ENCODE data around the gene MRPL12. TPM values are rescaled to one million over a fixed set of nuclear protein-coding genes. Genes with fewer than 3 reads are reported as not detected.

Gene MRPL12
- total RNA-seq, 1 experiment from 2014 or later: 108 TPM

- H4K20me1 ChIP-seq (ENCODE audit: low read length): peaks cover 38% of the 10 kb centered on the region
- H3K79me2 ChIP-seq (ENCODE audit: low read length): peaks cover 50% of the 10 kb centered on the region
- no peak overlapping the region for H2AFZ ChIP-seq (ENCODE audit: low read length)
- POLR2A ChIA-PET (ENCODE audit: unreplicated experiment): no interaction called here
- DNase-seq (no peak), ATAC-seq (no peak)
- H3K9me2 ChIP-seq (replicated peaks; ENCODE audit: low read length): no peaks in the 10 kb centered on the region
- CTCF ChIA-PET: no interaction called here
- 0 out of 2 replicates have a peak, but pooled peaks cover 1% of the 10 kb centered on the region for H3K4me1 ChIP-seq (ENCODE audit: insufficient read depth, low read length)
- TF ChIP-seq EZH2 (IDR thresholded peaks at IDR 0.05; ENCODE audit: low read length, unreplicated experiment): no peak
- TF ChIP-seq CTCF (conservative IDR thresholded peaks at IDR 0.05; ENCODE audit: low read depth, low read length): no peak
- no peak for TF ChIP-seq EZH2phosphoT487 (IDR thresholded peaks at IDR 0.05; ENCODE audit: borderline replicate concordance, low read length)
- H3K4me3 ChIP-seq (ENCODE audit: low read length): no peak overlapping the region
- H3K36me3 ChIP-seq (ENCODE audit: low read depth, low read length): peaks cover 75% of the 10 kb centered on the region
- H3K9ac ChIP-seq (ENCODE audit: low read length): no peak overlapping the region
- no peaks in the 10 kb centered on the region for H3K27me3 ChIP-seq (ENCODE audit: low read length)
- H3K9me3 ChIP-seq (ENCODE audit: low read length): no peaks in the 10 kb centered on the region
- H3F3A ChIP-seq (ENCODE audit: low read length, unreplicated experiment): no peaks in the 10 kb centered on the region
- intact Hi-C loops (cut with micrococcal nuclease): no loop called here
- H3K27ac ChIP-seq (ENCODE audit: low read length): no peak overlapping the region
- BruUV-seq (replicated peaks): no TSS peak
- no peak overlapping the region for H3K4me2 ChIP-seq (ENCODE audit: low read length)
Measured at GRCh38 chr17:81691196-81691595, 12.0 kb upstream of the MRPL12 start.

- Histone ChIP-seq H3K9ac (ENCODE audit: low read length) (no peak overlapping the region), H3K4me2 (ENCODE audit: low read length) (no peak overlapping the region), H2AFZ (ENCODE audit: low read length) (no peak overlapping the region), H3K4me1 (ENCODE audit: insufficient read depth, low read length) (no peaks in the 10 kb centered on the region), H3F3A (ENCODE audit: low read length, unreplicated experiment) (no peaks in the 10 kb centered on the region), H3K36me3 (ENCODE audit: low read depth, low read length) (peaks cover 74% of the 10 kb centered on the region), H4K20me1 (ENCODE audit: low read length) (peaks cover 34% of the 10 kb centered on the region), H3K79me2 (ENCODE audit: low read length) (peaks cover 49% of the 10 kb centered on the region), H3K27ac (ENCODE audit: low read length) (no peak overlapping the region), H3K27me3 (ENCODE audit: low read length) (no peaks in the 10 kb centered on the region), H3K9me2 (replicated peaks; ENCODE audit: low read length) (no peaks in the 10 kb centered on the region), H3K9me3 (ENCODE audit: low read length) (no peaks in the 10 kb centered on the region), H3K4me3 (ENCODE audit: low read length) (no peak overlapping the region)
- CTCF ChIA-PET: no interaction called here
- TF ChIP-seq CTCF (conservative IDR thresholded peaks at IDR 0.05; ENCODE audit: low read depth, low read length): no peak
- no peak for TF ChIP-seq EZH2 (IDR thresholded peaks at IDR 0.05; ENCODE audit: low read length, unreplicated experiment)
- TF ChIP-seq EZH2phosphoT487 (IDR thresholded peaks at IDR 0.05; ENCODE audit: borderline replicate concordance, low read length): no peak
- DNase-seq: no peak
- intact Hi-C loops (cut with micrococcal nuclease): no loop called here
- no TSS peak for BruUV-seq (replicated peaks)
- no peak for ATAC-seq
- POLR2A ChIA-PET (ENCODE audit: unreplicated experiment): no interaction called here
Measured at GRCh38 chr17:81691608-81692007, 11.6 kb upstream of the MRPL12 start.

- TF ChIP-seq EZH2 (IDR thresholded peaks at IDR 0.05; ENCODE audit: low read length, unreplicated experiment) (no peak), CTCF (conservative IDR thresholded peaks at IDR 0.05; ENCODE audit: low read depth, low read length) (peak; percentile 51)
- ChIA-PET CTCF (no interaction called here), POLR2A (ENCODE audit: unreplicated experiment) (no interaction called here)
- no peaks in the 10 kb centered on the region for H3K9me3 ChIP-seq (ENCODE audit: low read length)
- H3K27me3 ChIP-seq (ENCODE audit: low read length): no peaks in the 10 kb centered on the region
- DNase-seq: no peak
- H3K4me3 ChIP-seq (ENCODE audit: low read length): no peak overlapping the region
- peaks cover 16% of the 10 kb centered on the region for H4K20me1 ChIP-seq (ENCODE audit: low read length)
- intact Hi-C loops (cut with micrococcal nuclease): no loop called here
- no peaks in the 10 kb centered on the region for H3K9me2 ChIP-seq (replicated peaks; ENCODE audit: low read length)
- no peak overlapping the region for H3K27ac ChIP-seq (ENCODE audit: low read length)
- H2AFZ ChIP-seq (ENCODE audit: low read length): no peak overlapping the region
- H3K36me3 ChIP-seq (ENCODE audit: low read depth, low read length): peaks cover 78% of the 10 kb centered on the region
- no TSS peak for BruUV-seq (replicated peaks)
- no peaks in the 10 kb centered on the region for H3K4me1 ChIP-seq (ENCODE audit: insufficient read depth, low read length)
- peaks cover 48% of the 10 kb centered on the region for H3K79me2 ChIP-seq (ENCODE audit: low read length)
- H3K9ac ChIP-seq (ENCODE audit: low read length): no peak overlapping the region
- H3F3A ChIP-seq (ENCODE audit: low read length, unreplicated experiment): no peaks in the 10 kb centered on the region
- H3K4me2 ChIP-seq (ENCODE audit: low read length): no peak overlapping the region
- peak; percentile 12; the same call in 1 of the 2 replicates for ATAC-seq
Measured at GRCh38 chr17:81693509-81694210, 9.5 kb upstream of the MRPL12 start.

Data from PC-3 (cell line).